Upper lobe of right lung (tissue), 1 donor: ENCODE results near the gene C1S. TPM values are rescaled to one million over a fixed set of nuclear protein-coding genes. Genes with fewer than 3 reads are reported as not detected.
A peak's percentile ranks its signal among the peaks of the same experiment; 100 is the strongest.

Source experiments
- ATAC-seq: fragments of 200-7000 bp; cut with Tn5 transposase; one replicate; pipeline ENCODE4 v1.9.1; 2020; ENCODE audit warnings: mild to moderate bottlenecking, moderate library complexity
- DNase-seq: peaks from one replicate; pipeline ENCODE4 v3.0.0-alpha.2; 2020
- H3K27ac ChIP-seq: fragments of 200-600 bp; one replicate; pipeline ENCODE4 v1.8.0; 2022
- H3K27me3 ChIP-seq: fragments of 200-600 bp; one replicate; pipeline ENCODE4 v1.8.0; 2022; ENCODE audit warnings: mild to moderate bottlenecking
- H3K36me3 ChIP-seq: fragments of 200-600 bp; one replicate; pipeline ENCODE4 v1.8.0; 2022
- H3K4me1 ChIP-seq: fragments of 200-600 bp; one replicate; pipeline ENCODE4 v1.8.0; 2022
- H3K4me3 ChIP-seq: fragments of 200-600 bp; one replicate; pipeline ENCODE4 v1.8.0; 2022; ENCODE audit warnings: mild to moderate bottlenecking
- H3K9me3 ChIP-seq: fragments of 200-600 bp; one replicate; pipeline ENCODE4 v1.8.0; 2022
- CTCF ChIP-seq: fragments of 200-600 bp; IDR thresholded peaks from one replicate; pipeline ENCODE4 v1.8.0; 2022; ENCODE audit warnings: antibody characterized with exemption
- intact Hi-C: fragments of 100-400 bp; cut with DNase I; formaldehyde crosslinking; loops from one replicate; pipeline ENCODE4 v1.11.0; 2022
- total RNA-seq: library from RNA; stranded (reverse); fragmentation: NEBNext Ultra II Directional; extraction: Animal tissue kit (Norgen Biotek cat#: 25700); gene quantifications from one replicate; pipeline ENCODE4 v1.2.1, GENCODE V29; 2021
- donor health status: DM: no; HTN: yes; CAD: no; lungs with severe emphysema.

The C1S gene
- total RNA-seq, 1 donor from 2014 or later = 321 TPM

GRCh38 chr12:7108003-7108795 is 47.7 kb downstream of the C1S start:
- H3K9me3 ChIP-seq = no peaks in the 10 kb centered on the region
- intact Hi-C loops = loop anchor here (10.0 kb wide), 1 partner anchor 163 kb away; the partner anchor contains the start of genes C12orf57 and RNU7-1
- TF ChIP-seq CTCF = no peak
- DNase-seq (peak; percentile 94), ATAC-seq (peak; percentile 93)
- H3K27ac ChIP-seq = peak overlapping the region; percentile 98
- peaks cover 16% of the 10 kb centered on the region for H3K36me3 ChIP-seq
- no peaks in the 10 kb centered on the region for H3K27me3 ChIP-seq
- H3K4me3 ChIP-seq = peak overlapping the region; percentile 77
- peaks cover 26% of the 10 kb centered on the region for H3K4me1 ChIP-seq

- Histone ChIP-seq H3K9me3 (no peaks in the 10 kb centered on the region), H3K27ac (peak within 1 kb of the TSS; percentile 98), H3K4me3 (peak within 1 kb of the TSS; percentile 77), H3K27me3 (no peaks in the 10 kb centered on the region), H3K36me3 (peaks cover 8% of the 10 kb centered on the region), H3K4me1 (peaks cover 27% of the 10 kb centered on the region)
- peak; percentile 85 for ATAC-seq
- intact Hi-C loops = loop anchor here (10.0 kb wide), 1 partner anchor 164 kb away; the partner anchor contains the start of genes C12orf57 and RNU7-1
- DNase-seq = peak; percentile 94
- TF ChIP-seq CTCF = peak; percentile 99
These were observed 48.5 kb downstream of the C1S start, which contains the start of gene C1RL for GRCh38 chr12:7108796-7109571. Gene C1RL, minus strand, starts transcription at chr12:7109214. Its CDS starts 34 bp downstream, at chr12:7109180.

- intact Hi-C loops = loop anchor here (10.0 kb wide), 1 partner anchor 165 kb away; the partner anchor contains the start of genes C12orf57 and RNU7-1
- Histone ChIP-seq H3K9me3 (no peaks in the 10 kb centered on the region), H3K27me3 (no peaks in the 10 kb centered on the region), H3K27ac (peak overlapping the region; percentile 98), H3K4me3 (peak overlapping the region; percentile 77), H3K4me1 (peaks cover 27% of the 10 kb centered on the region), H3K36me3 (peaks cover 3% of the 10 kb centered on the region)
- ATAC-seq (no peak), DNase-seq (no peak)
- no peak for TF ChIP-seq CTCF
These were observed 49.0 kb downstream of the C1S start for GRCh38 chr12:7109572-7109920.

GRCh38 chr12:7110661-7111060 is 50.1 kb downstream of the C1S start:
- no peaks in the 10 kb centered on the region for H3K9me3 ChIP-seq
- H3K4me3 ChIP-seq = no peak overlapping the region
- peaks cover 4% of the 10 kb centered on the region for H3K36me3 ChIP-seq
- no peak for DNase-seq
- intact Hi-C loops = loop anchor here (10.0 kb wide), 1 partner anchor 146 kb away; no protein-coding TSS in a partner anchor
- H3K27ac ChIP-seq = no peak overlapping the region
- peaks cover 27% of the 10 kb centered on the region for H3K4me1 ChIP-seq
- no peaks in the 10 kb centered on the region for H3K27me3 ChIP-seq
- TF ChIP-seq CTCF = no peak
- no peak for ATAC-seq

GRCh38 chr12:7112041-7112440 is 51.5 kb downstream of the C1S start:
- no peak for ATAC-seq
- Histone ChIP-seq H3K27me3 (no peaks in the 10 kb centered on the region), H3K4me3 (no peak overlapping the region), H3K36me3 (peaks cover 12% of the 10 kb centered on the region), H3K9me3 (no peaks in the 10 kb centered on the region), H3K4me1 (peaks cover 22% of the 10 kb centered on the region), H3K27ac (no peak overlapping the region)
- intact Hi-C loops = loop anchor here (10.0 kb wide), 1 partner anchor 147 kb away; no protein-coding TSS in a partner anchor
- DNase-seq = no peak
- TF ChIP-seq CTCF = no peak
